GM21423 (cell line): ENCODE data around the gene HVCN1.
A peak's percentile ranks its signal among the peaks of the same experiment; 100 is the strongest.
"Not testable (repeated sequence)": the region's sequence is repeated elsewhere in the genome, so short reads cannot be mapped to it uniquely, and the experiment has no call there.

Experiments used
- ATAC-seq: cut with Tn5 transposase; IDR thresholded peaks from one replicate; pipeline ENCODE4 v1.9.1; 2021; ENCODE audit warnings: mild to moderate bottlenecking, moderate library complexity; ENCODE audit not compliant: unreplicated experiment

Gene HVCN1

GRCh38 chr12:110688446-110689280, at the start of gene HVCN1:
Gene HVCN1 (minus strand): TSS chr12:110689115. CDS start chr12:110683245, 5,870 bp downstream.
- ATAC-seq, result peak; percentile 20

- no peak for ATAC-seq
Measured at GRCh38 chr12:110737532-110737931, 48.6 kb upstream of the HVCN1 start.

- not testable (repeated sequence) for ATAC-seq
Measured at GRCh38 chr12:110737016-110737415, 48.1 kb upstream of the HVCN1 start.

- no peak for ATAC-seq
Measured at GRCh38 chr12:110733900-110734299, 45.0 kb upstream of the HVCN1 start.

GRCh38 chr12:110733089-110733715, 44.3 kb upstream of the HVCN1 start:
- no peak for ATAC-seq

GRCh38 chr12:110732572-110732971, 43.7 kb upstream of the HVCN1 start:
- no peak for ATAC-seq

- no peak for ATAC-seq
Measured at GRCh38 chr12:110731479-110731878, 42.6 kb upstream of the HVCN1 start.

- no peak for ATAC-seq
Measured at GRCh38 chr12:110728628-110729027, 39.7 kb upstream of the HVCN1 start.

- ATAC-seq, result no peak
Measured at GRCh38 chr12:110726708-110727369, 37.9 kb upstream of the HVCN1 start.

- no peak for ATAC-seq
Measured at GRCh38 chr12:110726028-110726427, 37.1 kb upstream of the HVCN1 start.

- ATAC-seq, result no peak
Measured at GRCh38 chr12:110725267-110725666, 36.4 kb upstream of the HVCN1 start.

GRCh38 chr12:110722892-110723291, 34.0 kb upstream of the HVCN1 start:
- not testable (repeated sequence) for ATAC-seq

- ATAC-seq, result no peak
Measured at GRCh38 chr12:110721570-110721969, 32.7 kb upstream of the HVCN1 start.

GRCh38 chr12:110720516-110720915, 31.6 kb upstream of the HVCN1 start:
- ATAC-seq, result no peak

GRCh38 chr12:110718222-110718908, 29.4 kb upstream of the HVCN1 start:
- ATAC-seq, result peak; percentile 43

- no peak for ATAC-seq
Measured at GRCh38 chr12:110717037-110717436, 28.1 kb upstream of the HVCN1 start.

GRCh38 chr12:110708917-110709316, 20.0 kb upstream of the HVCN1 start:
- no peak for ATAC-seq

- ATAC-seq, result no peak
Measured at GRCh38 chr12:110705309-110705708, 16.4 kb upstream of the HVCN1 start.

- ATAC-seq, result no peak
Measured at GRCh38 chr12:110704750-110705149, 15.8 kb upstream of the HVCN1 start.

GRCh38 chr12:110704231-110704630, 15.3 kb upstream of the HVCN1 start:
- no peak for ATAC-seq

- ATAC-seq, result no peak
Measured at GRCh38 chr12:110702081-110702480, 13.2 kb upstream of the HVCN1 start.
